ENCODE measurements around the gene FAXC. TPM values are rescaled to one million over a fixed set of nuclear protein-coding genes. Genes with fewer than 3 reads are reported as not detected.

FAXC gene
- 1 to 10 TPM; 4.7 to 9.3 (median 5.6) TPM for polyA plus RNA-seq (ENCODE audit: insufficient read length in 4 of 4)

DNA sequence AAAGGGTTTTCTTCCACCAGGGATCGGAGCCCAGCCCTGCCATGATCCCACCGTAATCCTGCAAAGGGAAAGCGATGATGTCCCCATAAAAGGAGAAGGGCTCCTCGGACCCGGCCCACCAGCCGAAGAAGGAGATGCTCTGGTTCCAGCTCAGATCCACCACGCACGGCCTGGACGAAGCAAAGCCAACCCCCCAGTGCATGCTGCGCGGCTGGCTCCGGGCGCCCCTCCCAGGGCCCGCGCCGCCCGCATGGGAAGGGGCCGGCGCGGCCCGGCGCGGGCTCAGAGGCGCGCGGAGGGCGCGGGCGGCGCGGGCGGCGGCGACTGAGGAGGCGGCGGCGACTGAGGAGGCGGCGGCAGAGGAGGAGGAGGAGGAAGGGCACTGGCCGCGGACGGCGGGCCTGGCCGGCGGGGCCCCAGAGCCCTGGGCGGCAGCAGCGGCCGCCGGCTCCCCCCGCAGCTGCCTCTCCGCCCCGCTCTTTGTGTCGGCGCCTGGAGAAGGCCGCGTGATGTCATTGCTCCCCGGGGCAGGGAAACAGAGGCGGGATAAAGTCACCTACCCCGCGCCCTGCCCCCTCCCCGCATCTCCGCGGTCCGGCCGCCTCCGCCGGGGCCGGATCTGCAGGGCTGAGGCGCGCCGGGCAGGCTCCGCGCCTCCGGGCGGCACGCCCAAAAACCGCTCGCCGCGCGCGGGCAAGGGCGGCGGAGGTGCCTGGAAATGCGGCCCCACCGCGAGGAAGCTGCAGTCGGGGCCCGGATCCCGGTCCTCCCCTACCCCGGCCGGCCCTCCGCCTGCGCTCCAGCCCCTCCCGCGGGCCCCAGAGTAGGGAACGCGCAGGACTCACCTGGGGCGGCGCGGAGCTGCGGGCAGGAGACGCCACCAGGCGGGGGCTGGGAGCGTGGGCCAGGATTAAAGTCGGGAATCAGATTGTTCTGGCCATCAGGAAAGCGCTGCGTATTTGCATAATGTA, at the start of gene FAXC:
FAXC (minus strand) TSS at position 504 of the 971 bp plus-strand sequence; CDS start at position 202, 302 bp downstream.
- no peak for DNase-seq (ENCODE audit: low read depth in 4 of 4, low spot score in 3 of 4)

DNA sequence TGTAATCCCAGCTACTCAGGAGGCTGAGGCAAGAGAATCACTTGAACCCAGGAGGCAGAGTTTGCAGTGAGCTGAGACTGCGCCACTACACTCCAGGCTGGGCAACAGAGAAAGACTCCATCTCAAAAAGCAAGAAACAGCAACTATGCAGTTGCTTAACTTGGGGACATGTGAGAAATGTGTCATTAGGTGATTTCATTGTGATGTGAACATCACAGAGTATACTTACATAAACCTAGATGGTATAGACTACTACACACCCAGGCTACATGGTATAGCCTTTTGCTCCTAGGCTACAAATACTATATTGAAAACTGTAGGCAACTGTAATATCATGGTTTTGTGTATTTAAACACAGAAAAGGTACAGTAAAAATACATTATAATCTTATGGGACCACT, 47.8 kb upstream of the FAXC start:
- no peak for DNase-seq (ENCODE audit: low read depth in 4 of 4, low spot score in 3 of 4)

DNA sequence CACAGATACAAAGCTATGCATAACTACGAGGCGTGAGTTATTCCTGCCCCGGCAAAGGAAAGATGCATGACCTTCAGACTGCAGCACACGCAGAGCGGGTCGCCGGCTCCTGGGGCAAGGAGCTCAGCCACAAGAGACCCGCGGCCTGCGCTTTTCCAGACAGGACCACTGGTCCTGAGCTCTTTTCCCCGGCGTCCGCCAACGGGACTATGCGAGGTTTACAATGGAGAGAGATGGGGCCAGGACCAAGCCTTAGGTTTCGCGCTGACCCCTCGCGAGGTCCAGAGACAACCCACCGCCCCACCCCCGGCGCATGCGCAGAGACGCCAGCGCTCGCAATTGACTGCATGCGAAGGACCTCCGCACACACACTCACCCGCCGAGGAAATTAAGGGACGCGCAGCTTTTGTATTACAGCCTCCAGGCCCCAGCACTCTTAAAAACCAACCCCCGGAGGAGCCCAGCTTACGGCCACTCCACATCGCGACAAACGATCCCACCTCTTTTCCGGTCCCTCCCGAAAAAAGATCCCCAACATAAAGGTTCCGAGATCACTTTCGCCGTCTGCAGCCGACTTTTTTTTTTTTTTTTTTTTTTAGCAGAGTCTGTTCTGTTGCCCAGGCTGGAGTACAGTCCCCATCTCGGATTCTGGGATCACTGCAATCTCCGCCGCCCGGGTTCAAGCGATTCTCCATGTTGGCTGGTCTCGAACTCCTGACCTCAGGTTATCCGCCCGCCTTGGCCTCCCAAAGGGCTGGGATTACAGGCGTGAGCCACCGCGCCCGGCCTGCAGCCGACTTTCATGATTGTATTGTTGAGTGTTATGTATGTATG, 44.4 kb upstream of the FAXC start, which contains the start of gene COQ3:
COQ3 (minus strand) TSS at position 498 of the 834 bp plus-strand sequence; CDS start at position 482, 16 bp downstream.
- DNase-seq (ENCODE audit: low read depth in 4 of 4, low spot score in 3 of 4) = peak; percentile 49 to 73 (median 71)

DNA sequence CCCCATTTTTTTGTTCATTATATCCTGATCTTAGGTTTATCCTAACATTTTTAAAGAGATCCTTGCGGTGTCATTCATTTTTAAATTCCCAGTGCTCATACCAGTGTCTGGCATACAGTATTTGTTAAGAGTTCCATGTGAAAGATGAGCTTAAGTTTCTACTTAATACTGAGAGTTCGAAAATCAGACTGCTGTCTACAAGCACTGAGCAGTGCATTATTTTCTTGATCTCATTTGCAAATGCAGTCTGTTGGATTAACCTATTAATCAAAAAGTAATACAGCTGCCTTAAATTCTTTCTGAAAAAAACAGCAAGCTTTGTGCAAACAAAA, 43.9 kb upstream of the FAXC start:
- peak in 1 of 4 donors; percentile 6 for DNase-seq (ENCODE audit: low read depth in 4 of 4, low spot score in 3 of 4)

DNA sequence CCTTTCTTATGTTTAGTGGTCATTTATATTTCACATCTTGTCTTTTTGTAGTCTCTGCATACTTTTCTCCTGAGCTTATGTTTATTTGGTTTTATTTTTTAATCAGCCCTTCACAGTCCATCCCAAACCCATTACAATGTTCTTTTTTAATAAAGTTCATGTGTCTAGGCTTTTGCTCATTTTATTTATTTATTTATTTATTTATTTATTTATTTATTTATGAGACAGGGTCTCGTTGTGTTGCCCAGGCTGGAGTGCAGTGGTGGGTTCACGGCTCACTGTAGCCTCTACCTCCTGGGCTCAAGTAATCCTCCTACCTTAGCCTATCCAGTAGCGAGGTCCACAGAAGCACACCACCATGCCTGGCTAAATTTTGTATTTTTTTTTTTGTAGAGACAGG, 41.4 kb upstream of the FAXC start:
- no peak for DNase-seq (ENCODE audit: low read depth in 4 of 4, low spot score in 3 of 4)

DNA sequence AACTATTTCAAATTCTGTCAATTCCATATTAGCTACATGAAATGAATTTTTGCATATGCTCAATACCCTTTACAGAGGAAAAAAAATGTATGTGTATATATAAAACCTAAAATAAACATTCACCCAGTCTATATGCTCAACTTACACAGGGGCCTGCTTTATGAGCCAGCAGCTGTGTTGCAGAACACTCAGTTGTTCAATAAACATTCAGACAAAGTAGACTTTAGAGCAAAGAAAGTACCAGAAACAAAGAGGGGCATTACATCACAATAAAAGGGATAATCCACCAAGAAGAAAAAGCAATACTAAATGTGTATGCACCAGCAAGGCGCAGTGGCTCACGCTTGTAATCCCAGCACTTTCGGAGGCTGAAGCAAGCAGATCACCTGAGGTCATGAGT, 35.0 kb upstream of the FAXC start:
- DNase-seq (ENCODE audit: low read depth in 4 of 4, low spot score in 3 of 4) = no peak

DNA sequence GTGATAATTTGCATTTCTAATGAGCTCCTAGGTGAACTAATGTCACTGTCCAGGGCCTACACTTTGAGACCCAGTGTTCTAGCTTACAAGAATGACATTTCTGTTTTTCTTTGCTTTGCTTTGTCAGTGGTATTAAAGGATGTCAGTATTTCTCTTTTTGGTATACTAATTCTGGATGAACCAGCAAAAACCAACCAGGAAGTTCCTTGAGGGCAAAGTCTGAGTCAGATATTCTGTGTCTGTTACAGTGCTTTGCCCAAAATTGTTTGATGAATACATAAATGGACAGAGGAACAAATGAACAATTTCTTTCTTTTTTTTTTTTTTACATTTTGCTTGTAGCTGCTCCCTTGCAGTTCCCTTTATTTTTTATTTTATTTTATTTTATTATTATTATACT, 29.2 kb upstream of the FAXC start:
- no peak for DNase-seq (ENCODE audit: low read depth in 4 of 4, low spot score in 3 of 4)

DNA sequence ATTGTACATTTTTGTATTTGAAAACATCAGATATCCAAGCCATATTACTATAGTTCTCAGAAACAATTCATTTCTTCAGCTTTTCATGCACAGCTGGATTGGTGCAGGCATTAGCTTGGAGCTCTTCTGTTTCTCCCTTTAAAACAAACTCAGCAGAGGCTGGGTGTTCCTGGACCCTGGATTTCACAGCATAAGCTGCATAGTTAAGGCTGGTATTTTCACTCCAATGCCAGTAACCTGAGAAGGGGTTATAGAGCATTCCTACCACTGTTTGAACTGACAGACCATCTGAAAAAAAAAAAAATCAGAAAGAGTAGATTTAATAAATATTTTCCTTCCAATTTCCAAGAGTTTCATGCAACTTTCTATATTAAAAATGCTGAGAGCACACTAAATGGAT, 20.1 kb upstream of the FAXC start:
- DNase-seq (ENCODE audit: low read depth in 4 of 4, low spot score in 3 of 4) = no peak

DNA sequence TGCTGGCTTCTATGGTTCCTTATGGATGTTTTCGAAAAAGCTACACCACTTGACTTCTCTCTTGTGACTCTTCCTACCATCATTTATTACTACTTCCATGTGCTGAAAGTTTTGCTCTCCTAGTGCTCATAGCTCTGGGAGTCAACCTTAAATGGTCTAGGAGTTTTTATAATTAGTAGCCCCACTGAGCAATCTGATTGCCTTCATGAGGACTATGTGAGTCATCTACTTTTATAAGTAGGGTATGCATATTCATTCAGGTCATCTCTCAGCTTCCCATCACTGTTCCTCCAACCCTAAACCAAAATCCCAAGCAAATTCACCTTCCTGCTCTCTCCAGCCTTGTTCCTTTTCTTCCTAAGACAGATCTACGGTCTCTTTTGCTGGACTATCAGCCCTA, 17.4 kb upstream of the FAXC start:
- DNase-seq (ENCODE audit: low read depth in 4 of 4, low spot score in 3 of 4) = no peak

DNA sequence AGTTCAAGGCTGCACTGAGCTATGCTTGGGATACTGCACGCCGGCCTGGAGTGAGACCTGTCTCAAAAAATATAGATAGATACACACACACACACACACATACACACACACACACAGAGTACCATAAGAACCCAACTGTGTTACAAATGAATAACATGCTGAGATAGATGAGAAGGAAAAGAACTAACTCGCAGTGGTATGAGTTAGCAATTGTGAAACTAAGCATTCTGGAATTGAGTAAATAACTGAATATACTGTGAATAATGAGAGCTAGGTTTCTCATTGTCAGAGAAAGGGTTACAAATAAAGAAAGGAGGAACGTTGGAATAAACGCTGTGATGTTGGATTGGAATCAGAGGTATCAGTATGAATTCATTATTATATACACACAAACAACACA, 14.6 kb upstream of the FAXC start:
- no peak for DNase-seq (ENCODE audit: low read depth in 4 of 4, low spot score in 3 of 4)

DNA sequence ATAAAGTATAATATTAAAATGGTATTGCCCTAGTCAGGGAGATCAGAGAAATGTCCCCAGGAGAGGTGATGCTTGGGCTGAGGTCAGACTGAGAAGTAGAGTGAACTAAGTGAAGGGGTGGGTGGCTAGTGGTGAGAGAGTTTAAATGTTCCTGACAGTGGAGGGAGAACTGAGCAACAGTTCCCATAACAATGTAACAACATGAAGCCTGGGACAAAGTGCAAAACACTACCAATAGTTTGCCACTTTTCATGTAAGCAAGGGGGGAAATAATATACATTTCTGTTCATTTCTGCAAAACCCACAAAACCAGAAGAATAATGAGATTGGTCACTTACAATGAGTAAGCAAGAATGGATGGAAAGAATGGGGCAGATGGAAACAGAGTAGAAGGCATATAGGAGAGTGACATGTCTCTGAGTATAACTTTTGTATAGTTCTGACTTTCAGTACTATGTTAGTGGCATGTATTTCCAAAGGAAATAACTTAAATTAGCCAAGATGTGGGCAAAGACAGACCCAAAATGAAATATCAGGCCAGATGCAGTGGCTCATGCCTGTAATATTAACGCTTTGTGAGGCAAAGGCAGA, 13.3 kb upstream of the FAXC start:
- no peak for DNase-seq (ENCODE audit: low read depth in 4 of 4, low spot score in 3 of 4)

DNA sequence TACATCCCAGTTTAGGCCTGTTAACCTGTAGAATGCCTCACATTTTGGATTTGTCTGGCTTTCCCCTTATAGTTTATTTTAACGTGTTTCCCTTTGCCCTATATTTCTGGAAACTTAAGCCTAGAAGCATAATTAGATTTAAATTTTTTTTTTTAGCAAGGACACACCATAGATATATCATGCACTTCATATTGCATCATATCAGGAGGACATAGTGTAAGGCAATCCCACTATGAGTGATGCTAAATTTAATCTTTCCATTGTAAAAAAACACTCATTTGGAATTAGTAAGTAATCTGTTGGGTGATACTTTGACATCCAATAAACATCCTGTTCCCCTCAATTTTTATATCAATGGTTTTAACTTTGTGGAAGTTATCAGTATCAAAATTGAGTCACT, 10.3 kb upstream of the FAXC start:
- no peak for DNase-seq (ENCODE audit: low read depth in 4 of 4, low spot score in 3 of 4)

DNA sequence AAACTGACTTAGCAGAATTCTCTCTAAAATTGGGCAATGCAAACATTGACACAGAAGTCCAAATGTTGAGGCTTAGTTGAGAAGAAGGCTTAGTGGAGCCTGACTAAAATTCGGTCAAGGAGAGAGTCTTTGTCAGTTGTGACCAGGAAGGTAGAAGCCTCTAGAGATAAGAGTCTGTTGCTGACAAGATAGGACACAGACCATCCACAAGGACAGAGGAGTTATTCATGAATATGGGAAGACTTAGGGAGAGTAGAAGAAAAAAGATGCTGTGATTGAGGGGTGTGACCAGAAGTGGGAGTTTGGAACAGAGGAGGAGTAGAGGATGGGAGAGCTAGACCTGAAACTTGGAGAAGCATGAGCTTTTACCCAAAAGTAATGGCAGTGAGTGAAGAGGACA, 7.2 kb upstream of the FAXC start:
- DNase-seq (ENCODE audit: low read depth in 4 of 4, low spot score in 3 of 4) = no peak

DNA sequence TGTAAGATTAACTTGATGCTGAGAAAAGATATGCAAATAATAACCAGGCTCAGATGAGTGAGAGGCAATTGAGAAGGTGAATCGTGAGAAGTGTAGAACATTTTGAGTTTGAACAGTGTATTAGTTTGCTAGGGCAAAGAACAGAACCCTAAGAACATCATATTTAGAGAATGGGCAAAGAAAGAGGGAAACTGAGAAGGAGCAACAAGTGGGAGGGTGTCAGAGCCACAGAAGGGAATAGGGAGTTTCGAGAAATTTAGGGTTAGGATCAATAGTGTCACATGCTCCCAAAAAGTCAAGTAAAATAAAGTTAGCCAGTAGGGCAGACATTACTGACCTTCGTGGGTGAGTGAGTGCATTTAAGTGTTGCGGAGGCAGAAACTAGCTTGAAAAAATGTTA, 5.5 kb upstream of the FAXC start:
- no peak for DNase-seq (ENCODE audit: low read depth in 4 of 4, low spot score in 3 of 4)

DNA sequence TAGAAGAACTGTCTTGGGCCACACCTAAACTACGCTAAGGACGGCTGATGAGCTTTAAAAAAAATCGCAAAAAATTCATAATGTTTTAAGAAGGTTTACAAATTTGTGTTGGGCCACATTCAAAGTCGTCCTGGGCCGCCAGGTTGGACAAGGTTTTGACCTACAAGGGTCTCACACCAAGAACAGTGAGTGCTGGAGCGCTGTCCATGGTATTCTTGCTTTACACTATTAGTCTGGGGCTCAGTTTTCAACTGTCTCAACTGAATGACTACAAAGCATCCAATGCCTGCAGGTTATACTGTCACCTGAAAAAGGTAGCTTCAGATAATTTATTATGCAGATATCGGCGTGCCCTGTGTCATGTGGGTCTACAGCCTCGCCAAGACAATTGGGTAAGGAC, 3.7 kb upstream of the FAXC start:
- no peak for DNase-seq (ENCODE audit: low read depth in 4 of 4, low spot score in 3 of 4)

DNA sequence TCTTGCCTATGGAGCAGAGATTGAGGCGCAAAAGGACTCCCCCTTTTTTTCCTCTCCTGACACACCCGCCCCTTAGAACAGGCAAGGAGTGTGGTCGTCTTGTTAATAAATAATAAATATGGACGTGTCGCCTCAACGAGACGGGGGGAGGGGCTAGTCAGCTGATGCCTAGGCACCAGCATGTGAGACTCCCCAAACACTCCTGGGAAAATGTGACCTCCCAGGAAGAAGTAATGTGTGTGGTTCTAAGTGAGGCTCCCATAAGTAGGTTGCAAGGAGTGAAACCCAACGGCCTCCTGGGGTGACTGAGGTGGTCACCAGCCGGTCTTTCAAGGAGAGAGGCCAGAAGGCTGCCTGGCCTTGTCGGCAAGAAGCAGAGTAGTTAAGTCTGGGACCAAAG, 1.1 kb upstream of the FAXC start:
- no peak for DNase-seq (ENCODE audit: low read depth in 4 of 4, low spot score in 3 of 4)

DNA sequence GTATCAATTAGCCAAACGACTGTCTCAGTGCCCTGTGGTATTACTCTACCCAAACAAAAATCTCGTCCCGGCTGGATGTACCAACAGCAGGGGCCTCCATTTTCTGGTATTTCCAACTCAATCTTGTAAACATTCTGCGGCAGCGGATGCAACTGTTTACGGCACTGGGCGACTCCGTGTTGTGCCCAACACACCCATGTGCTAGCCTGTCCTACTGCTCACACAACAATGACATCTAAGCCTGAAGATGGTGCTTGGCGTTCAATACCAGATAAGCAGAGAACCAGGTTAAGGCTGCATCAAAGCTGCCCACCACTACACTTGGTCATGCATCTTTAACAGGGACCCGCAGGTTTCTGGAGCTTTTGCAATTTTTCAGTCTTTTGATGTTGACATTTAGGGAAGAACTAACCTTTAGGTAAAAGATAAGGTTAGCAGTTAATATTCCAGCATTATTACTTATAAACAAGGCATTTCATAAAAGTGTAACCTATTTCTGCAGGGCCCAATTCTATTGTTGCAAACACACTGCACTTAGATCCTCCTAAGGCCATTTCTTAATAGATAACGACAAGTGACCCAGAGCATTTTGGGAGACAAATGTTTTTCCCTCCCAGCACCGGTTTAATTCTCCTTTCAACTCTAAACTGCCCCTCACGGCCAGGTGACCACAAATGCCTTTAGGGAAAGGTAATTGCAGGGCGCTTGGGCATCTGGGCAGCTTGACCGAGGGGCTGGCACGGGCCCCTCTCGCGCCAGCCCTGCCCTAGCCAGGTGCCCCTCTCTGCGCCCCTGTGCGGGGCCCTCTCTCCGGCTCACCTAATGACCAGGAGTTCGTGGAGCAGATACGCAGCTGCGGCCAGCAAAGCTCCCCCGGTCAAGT, 945 bp downstream of the FAXC start:
- no peak for DNase-seq (ENCODE audit: low read depth in 4 of 4, low spot score in 3 of 4)

DNA sequence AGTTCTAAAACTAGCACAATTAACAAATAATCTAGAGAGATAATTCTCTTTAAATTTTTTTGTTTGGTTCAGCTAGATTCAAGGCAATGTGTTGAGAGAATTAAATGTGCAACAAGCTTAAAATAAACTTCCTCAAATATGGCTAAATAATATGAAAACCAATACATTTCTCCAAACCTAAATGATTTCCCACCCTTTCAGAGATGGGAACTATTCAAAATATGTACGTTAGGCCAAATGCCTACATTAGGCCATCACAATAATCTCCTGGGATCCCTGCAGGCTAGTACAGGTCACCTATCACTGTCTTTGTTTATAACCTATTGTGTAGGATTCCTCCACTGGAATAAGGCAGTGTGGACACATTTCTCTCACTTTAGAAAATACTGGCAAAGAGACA, 1.7 kb downstream of the FAXC start:
- DNase-seq (ENCODE audit: low read depth in 4 of 4, low spot score in 3 of 4) = no peak

DNA sequence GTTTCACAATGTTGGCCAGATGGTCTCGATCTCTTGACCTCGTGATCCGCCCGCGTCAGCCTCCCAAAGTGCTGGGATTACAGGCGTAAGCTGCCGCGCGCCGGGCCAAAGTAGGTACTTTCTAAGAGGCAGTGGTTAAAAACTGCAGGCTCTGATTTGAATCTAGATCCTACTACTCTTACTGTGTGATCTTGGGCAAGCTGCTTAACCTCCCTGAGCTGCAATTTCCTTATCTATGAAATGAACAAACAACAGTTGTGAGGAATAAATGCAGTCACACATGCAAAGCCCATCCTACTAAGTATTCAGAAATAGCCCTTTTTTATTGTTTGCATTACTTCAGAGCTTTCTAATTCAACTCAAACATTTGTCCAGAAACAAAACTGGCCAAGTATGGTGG, 2.9 kb downstream of the FAXC start:
- DNase-seq (ENCODE audit: low read depth in 4 of 4, low spot score in 3 of 4) = no peak

DNA sequence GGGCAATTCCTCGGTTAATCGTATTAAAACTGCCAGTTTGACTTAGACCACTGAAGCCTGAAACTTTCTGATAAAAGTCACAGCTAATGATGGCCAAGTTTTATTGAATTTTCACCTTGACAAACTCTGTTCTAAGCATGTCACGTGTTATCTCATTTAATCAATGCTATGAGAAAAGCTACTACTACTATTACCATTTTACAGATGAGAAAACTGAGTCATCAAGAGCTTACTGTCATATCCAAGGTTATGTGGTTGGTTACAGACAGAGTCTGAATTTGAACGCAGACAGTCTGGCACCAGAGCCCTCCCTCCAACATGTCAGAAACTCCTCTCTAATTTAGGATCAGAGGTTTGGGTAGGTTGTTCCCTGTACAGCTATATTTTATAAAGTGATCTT, 4.3 kb downstream of the FAXC start:
- no peak for DNase-seq (ENCODE audit: low read depth in 4 of 4, low spot score in 3 of 4)

Measured in left renal pelvis (tissue), 4 donors.